ENCODE results near the gene FMN1.
"Not testable (repeated sequence)": the region's sequence is repeated elsewhere in the genome, so short reads cannot be mapped to it uniquely, and the experiment has no call there.

FMN1 gene

DNA sequence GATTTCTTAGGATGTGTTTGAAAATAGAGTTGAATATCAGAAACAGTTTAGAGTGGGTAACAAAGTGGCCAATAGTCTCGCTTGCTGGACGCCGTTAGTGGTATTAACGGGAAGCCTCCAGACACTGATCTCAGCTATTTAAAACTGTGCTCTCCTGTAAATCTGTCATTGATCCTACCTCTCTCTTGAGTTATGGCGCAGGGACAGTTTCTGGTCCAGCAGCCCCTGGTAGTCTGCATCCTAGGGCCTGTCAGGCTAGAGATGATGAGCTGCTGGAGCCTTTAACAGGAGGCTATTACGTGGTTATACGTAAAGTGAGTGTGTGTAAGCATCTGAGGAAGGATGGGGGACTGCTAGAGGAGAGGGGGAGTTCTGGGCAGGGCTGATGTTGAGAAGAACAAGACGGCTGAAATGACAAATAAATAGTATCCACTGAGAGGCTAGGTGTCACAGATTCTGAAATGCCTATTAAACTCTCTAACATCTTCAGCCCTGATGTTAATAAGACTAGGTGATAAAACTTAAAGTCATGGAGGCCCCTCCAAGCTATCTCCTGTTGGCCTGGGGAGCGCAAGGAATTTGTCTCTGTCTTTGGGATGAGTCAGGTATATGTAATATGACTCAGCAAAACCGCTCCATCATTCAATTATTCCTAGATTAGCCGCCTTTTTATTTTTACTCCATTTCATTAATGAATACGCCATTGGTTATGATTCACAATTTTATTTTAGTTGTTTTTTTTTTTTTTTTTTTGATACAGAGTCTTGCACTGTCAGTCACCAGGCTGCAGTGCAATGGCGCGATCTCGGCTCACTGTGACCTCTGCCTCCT lies 321.0 kb downstream of the FMN1 start:
- no peak for DNase-seq

DNA sequence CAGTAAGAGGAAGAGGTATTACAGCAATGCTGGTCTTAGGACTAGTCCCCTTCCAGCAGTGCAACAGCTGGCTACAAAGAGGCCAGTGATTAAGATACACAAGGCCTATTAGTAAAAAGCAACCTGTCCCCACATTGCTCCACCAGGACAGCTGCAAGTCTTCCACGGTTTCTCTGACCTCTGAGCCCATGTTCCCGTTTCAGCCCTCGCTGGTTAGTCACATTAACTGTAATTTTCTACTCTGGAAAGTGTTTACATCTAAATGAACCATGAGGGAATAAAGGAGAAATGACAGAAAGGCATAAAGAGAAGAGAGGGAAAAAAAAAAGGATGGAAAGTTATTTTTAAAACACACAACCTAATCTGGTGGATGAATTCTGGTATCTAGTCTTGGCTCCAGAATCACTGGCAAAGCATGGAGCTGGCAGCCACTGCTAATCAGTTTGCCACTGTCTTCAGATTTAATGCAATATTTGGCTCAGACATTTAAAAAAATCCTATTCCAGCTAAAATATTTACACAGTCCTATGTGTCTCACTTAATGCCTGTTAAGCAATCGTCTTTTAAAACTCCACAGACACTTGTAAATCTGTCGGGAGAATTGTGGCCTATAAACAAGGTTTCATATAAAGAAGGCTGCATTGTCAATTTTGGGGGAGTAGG lies 321.8 kb downstream of the FMN1 start:
- no peak for DNase-seq

DNA sequence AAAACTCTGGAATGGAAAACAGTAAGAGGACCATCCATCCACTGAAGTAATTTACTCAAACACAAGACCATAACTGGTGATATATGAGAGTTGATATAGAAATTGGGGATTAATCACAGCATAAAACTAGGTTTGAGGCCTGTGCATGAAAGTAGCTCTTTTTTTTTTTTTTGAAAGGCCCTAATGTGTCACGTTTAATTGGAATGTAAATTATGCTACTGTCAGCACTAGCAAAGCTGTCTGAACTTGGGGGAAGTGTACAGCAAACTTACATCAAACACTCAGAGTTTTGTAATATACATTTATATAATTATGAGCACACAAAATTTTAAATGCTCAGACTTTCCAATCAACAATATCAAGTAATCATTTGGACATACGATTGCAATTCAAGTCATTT lies 322.6 kb downstream of the FMN1 start:
- DNase-seq: no peak

DNA sequence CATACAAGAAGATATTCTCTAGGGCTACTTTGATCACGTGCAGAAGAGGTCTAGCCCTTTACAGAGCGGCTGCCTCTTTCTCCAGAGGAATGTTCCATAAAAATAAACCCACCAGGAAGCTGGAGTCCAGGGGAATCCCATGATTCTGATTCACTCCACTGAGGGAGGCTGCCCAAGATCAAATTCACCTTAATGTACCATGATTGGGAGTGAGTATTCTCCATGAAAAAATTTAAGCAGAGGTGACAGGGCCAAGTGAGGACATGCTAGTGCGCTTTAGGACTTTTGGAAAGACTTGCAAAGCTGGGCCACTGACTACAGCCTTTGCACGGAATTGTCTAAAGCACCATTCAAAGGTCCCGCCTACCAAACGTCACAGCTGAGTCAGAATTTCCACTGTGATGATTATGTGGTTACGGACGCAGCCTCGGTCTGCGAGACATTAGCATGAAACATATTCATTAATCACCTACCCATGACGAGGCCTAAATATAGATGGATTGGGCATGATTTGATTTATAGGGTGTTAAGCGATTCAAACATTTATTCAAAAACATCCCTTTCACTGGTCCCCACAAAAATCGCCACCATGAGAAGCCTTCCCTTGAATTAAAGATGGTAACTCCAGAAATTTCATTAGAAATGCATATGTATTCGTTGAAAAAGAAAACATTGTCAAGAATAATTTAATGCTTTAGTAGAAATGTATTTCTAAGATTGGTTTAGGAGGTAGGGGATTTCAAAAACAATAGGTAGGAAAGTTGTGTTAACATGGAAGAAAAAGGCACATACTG lies 324.1 kb downstream of the FMN1 start:
- no peak for DNase-seq

DNA sequence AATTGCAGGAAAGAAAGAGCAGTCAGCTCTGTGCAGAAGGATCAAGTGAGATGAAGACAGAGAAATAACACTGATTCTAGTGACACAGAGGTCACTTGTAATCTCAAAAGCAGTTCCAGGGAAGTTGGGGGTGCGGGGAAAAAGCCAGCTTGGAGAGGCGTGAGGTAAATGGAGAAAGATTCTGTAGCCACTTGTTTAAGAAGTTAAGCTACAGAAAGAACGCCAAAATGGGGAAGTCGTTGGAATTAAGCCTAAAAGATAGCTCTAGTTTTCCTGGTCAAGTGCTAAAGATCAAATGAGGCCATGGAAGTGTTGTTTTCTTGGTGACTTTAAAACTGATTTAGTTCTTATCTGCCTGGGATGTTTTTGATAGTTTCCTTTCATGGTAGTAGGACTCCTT lies 324.7 kb downstream of the FMN1 start:
- no peak for DNase-seq

DNA sequence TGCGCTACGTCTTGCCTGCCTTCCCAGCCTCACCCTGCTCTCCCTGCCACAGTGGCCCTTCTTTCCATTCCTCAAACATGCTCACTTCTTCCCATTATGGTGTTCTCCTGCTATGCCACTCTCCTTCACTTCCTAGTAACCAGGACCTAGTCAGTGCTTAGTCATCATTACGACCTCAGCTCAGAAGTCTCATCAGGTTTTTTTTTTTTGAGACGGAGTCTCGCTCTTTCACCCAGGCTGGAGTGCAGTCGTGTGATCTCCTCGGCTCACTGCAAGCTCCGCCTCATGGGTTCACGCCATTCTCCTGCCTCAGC lies 327.2 kb downstream of the FMN1 start:
- DNase-seq: no peak

DNA sequence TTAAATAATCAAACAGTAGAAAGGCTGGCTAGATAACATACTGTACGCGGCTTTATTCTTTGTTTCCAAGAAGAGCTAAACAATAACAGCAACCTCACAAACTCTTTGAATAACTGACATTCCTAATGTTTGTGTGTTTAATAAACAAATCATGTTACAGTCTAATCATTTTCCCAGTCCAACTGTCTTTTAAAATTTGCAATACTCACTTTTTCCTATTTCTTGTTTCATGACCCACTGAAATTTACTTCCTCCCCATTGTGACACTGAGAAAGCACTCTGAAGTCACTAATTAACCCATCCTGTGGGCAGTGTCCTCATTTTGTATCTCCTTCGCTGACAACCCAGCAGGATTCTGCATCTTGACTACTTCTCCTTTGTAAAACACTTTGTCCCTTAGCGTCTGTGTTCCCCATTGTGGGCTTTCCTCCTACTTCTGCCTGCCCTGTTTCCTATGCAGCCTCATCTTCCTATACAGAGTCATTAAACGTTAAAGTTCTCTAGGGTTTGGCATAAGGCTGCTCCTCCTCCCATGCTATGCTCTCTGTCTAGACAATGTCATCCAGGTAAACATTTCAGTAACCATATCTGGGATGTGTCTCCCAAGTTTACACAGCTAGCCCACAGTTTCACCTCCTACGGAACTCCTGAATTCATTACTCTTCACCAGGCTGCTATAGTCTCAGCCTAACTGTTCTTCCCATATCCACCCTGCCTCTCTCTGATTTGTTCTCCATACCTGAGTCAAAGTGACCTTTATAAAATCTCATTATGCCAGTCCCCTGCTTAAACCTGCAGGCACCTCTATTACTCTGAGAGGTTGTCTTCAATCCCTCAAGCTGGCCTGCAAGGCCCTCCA lies 327.8 kb downstream of the FMN1 start:
- no peak for DNase-seq

DNA sequence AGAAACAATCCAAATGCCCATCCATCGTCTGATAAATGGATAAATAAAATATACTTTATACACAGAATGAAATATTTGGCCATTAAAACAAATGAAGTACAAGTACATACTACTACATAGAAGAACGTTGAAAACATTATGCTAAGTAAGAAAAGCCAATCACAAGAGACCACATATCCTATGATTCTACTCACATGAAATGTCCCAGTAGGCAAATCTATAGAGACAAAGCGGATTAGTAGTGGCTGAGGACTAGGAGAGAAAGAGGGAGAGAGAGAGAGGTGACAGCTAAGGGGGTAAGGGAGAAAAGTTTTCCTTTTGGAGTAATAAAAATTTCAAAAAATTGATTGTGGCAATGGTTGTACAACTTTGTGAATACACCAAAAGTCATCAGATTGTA lies 329.7 kb downstream of the FMN1 start:
- no peak for DNase-seq

DNA sequence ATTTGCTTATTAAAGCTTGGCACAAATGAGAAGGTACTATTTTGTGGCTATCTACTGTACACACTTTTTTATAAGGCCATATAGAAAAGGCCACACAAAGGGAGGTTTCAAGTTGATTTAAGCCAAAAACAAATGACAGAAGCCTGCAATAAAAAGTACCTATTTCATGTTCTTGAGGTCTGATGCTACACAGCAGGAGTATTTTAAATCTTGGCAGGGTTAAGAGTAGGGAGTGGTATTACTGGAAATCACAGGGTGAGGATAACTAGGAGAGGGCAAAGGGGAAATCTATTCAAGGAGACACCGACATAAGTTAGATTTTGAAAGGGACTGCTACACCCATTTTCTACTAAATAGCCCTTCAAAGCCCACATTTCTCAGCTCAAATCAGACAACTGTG lies 330.5 kb downstream of the FMN1 start:
- no peak for DNase-seq

DNA sequence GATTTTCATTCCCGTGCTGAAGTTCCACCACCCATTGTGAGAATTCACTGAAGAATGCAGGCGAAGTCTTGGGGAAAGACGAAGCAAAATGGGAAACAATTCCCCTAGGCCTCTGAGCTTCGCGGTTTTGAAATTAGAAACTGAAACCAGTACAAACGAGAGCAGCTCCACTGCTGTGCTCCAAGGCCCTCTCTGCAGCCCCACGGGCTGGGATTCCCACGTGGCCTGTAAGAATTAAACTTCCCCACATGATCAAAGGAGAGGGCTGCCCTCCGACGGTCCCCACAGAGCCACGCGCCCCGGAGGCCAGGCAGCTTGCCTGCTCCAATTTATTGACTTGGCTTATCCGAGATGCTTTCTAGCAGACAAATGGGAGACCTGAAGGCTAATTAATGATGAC lies 332.8 kb downstream of the FMN1 start:
- no peak for DNase-seq

DNA sequence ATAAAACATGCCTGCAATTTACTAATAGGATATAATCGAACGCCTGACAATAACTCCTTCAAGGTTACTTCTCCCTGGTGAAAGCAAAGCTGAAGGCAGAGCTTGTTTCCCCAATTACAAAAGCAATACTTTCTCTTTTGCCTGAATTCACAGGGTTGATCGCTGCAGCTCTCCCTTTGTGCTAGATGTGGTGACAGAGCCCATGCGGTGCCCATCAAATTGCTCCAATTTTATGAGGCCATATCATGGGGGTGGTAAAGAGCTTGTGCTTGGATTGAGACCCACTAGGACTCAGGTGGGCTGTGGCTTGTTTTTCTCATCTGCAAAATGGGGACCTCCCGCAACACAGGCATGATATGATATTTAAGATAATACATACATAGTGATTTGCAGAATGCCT lies 333.3 kb downstream of the FMN1 start:
- no peak for DNase-seq

DNA sequence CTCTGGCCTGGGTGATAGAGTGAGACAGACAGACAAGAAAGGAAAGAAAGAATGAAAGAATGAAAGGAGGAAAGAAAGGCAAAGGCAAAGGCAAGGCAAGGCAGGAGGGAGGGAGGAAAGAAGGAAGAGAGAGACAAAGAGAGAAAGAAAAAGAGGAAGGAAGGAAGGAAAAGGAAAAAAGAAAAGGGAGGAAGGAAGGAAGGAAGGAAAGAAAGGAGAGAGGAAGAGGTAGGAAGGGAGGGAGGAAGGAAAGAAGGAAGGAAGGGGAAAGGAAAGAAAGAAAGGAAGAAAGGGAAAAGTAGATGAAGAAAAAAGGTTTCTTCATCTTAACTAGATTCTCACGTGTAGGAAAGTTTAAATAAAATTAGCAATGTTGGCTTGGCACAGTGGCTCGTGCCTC lies 334.5 kb downstream of the FMN1 start:
- no peak for DNase-seq

DNA sequence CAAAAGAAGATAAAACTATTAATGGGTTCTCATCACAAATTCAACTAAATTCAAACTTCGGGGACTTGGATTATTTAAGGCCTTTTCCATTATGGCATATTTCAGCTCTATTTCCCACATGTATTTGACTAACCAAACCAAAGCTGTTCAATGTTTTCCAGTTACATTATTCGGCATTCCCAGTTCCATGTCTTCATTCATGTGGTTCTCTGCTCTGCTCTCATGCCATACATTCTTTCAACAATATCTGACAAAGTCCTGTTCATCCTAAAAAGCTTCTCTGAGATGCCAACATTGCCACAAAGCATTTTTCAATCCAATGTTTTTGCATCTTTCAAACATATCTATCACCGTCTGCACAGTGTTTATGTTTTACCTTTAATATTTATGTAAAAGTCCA lies 335.3 kb downstream of the FMN1 start:
- no peak for DNase-seq

DNA sequence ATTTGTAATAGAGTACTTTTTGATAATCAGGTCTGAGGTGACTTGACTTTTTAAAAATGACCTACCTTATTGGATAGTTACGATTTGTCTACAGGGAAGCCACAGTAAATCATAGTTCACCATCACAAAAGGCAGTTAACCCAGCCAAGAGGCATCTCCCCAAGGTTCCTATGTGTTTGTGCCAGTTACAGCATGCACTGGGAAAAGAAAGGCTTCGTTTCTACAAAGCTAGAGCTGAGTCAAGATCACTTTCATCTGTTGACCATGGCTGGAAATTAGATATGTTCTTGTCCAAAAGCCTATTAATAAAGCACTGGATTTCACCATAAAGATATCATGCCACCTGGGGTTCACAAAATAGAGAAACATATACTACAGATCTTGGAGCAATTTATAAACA lies 336.8 kb downstream of the FMN1 start:
- no peak for DNase-seq

DNA sequence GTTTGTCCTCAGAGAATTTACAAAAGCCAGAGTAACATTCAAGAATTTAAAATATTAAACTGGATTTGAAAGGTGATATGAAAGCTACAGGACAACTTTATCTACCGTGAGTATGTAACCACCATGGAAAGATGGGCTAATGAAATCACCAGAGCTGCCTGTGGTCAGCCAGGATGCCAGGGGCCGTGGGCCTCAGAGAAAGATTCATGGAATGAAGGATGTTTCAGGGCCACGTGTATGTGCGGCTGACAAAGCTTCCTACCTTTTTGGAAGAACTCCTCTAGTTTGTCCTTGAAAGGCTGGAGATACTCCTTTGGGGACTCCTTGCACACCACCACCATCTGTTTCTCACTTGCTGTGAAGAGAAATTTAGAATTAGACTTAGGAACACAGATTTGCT lies 337.8 kb downstream of the FMN1 start:
- no peak for DNase-seq

DNA sequence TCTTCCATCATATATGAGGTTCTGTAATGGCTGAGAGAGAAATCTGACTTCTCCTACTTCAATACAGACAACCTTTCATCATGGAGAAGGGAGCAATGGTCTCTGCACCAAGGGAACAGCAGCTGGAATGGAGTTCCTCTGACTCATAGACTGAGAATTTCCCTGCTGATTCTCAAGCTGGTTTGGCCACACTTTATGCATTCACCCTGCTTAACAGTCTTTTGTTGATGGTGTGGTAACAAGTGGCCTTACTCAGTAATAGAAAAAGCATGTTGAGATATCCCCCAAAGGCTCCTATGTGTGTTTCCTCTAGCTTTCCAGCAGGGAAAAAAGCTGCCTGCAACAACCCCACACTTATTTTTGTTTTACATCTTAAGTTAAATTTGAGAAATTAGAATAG lies 338.6 kb downstream of the FMN1 start:
- no peak for DNase-seq

DNA sequence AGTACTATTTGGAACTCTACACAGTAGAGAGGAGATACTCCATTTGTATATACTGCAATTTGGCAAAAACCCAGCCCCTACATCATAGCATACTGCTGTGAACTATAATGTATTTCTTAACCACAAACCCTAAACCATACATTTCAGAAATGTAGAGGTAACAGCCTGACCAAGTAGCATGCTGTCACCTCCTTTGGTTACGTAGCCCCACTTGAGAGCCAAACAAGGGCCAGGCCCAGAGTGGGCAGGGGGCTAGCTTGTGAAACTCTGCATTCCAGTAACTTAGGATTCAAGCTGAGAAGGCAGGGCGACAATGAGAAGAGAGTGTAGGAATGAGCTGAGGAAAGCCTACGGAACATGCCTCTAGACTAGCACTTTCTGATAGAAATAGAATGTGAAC lies 340.9 kb downstream of the FMN1 start:
- no peak for DNase-seq

DNA sequence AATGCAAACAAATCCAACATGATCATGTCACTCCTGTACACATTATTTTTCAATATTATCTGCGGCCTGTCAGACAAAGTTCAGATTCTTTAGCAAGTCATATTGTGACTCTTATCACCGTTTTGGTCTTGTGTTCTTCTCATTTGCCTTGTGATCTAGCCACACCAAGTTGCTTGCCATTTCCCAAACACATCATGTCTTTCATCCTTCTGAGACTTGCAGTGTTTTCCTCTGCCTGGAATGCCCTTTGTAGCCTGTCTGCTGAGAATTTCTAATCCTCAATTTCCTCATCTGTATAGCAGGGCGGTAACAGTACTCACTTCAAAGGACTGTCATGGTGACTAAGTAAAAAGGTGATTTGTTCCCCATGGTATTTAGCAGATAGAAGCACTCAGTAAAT lies 341.7 kb downstream of the FMN1 start:
- DNase-seq: no peak

DNA sequence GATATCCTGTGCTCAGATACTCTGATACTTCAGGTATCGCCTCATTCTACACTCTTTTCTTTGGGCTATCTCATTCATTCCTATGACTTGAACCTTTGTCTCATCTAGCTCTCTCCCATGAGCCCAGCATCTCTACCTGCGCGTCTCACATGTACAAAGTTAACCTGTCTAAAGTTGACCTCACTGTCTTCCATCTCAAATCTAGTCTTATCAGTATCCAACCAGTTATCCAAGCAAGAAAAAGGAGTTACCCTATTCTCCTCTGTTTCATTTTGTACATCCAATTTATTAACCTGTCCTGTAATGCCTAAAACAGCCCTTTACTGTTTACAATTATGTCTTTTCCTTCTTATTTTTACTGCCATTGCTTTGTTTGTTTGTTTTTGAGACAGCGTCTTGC lies 342.5 kb downstream of the FMN1 start:
- no peak for DNase-seq

DNA sequence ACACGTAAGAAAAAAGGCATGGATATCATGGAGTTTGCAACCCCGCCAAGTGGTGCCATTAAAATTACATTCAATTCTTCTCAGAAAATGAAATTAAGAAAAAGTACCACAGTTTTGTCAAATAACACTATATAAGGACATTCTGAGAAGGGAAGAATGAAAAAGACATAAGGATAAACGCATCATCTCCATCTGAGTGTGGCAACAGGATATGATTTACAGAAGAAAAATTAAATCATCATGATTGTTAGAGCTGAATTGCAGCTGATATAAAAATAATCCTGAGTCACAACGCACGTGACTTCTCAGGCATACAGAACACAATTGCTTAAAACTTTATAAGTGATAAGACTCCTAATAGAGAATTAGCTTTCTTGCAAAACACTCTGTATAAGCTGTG lies 342.9 kb downstream of the FMN1 start:
- no peak for DNase-seq

DNA sequence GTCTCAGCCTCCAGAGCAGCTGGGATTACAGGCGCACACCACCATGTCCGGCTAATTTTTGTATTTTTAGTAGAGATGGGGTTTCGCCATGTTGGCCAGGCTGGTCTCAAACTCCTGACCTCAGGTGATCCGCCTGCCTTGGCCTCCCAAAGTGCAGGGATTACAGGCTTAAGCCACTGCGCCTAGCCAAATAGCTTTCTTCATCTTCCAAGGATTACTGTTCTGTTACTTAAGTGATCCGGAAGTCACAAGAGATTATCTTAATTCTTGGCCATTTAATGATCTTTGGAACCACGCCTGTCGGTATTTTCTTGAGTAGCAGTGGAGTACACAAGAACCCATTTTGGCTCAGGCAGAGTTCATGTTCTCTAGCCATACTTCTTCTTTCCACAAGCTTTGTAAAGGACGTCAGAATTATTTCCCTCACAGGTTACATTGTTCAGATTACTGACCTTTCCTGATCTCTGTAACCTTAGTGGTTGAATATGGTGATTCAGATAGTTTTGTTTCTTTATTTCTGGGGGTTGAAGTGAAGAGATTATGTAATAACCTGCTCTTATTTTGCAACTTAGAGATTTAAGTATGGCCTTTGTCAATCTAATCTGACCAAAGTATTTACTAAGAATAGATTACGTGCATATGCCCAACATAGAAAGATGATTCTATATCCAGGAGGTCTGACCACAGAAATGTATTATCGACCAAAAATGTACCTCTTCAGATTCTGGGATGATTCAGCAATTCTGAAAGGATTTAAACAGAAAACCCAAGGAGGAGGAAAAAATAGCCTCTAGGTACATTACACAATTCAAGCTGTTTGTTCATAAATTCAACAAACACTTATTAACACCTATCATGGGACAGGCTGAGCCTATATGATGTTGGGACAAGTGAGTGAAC lies 344.5 kb downstream of the FMN1 start:
- DNase-seq: no peak

DNA sequence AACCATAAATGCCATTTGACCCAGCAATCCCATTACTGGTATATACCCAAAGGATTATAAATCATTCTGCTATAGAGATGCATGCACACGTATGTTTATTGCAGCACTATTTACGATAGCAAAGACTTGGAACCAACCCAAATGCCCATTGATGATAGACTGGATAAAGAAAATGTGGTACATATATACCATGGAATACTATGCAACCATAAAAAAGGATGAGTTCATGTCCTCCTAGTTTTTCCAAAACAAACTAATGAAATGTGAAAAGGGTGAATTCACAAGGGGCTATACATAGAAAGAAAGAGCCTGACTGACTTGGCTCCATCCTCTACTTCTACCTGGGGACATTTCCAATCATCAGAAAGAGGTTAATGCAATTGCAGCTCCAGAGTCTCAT lies 347.8 kb downstream of the FMN1 start:
- not testable (repeated sequence) for DNase-seq

Measured in NCI-H524 treated with DMSO at 0.1 percent for 48 hours (cell line).